Retinal pigment epithelial cell (primary cell): ENCODE measurements around the gene MASP1.

Source experiments
- DNase-seq: peaks from one replicate; pipeline ENCODE4 v3.0.0-alpha.2; 2010; ENCODE audit warnings: low read depth
- H3K4me3 ChIP-seq: 2 replicates; pipeline ENCODE4 v1.5.1; 2011; ENCODE audit warnings: mild to moderate bottlenecking, low read length, control low read depth, moderate library complexity
- TF ChIP-seq, protein P1 (sequence below): conservative IDR thresholded peaks from 2 replicates; pipeline ENCODE4 v1.5.1; 2011; ENCODE audit warnings: low read depth, low read length, control low read depth, inconsistent platforms

The MASP1 gene

DNA sequence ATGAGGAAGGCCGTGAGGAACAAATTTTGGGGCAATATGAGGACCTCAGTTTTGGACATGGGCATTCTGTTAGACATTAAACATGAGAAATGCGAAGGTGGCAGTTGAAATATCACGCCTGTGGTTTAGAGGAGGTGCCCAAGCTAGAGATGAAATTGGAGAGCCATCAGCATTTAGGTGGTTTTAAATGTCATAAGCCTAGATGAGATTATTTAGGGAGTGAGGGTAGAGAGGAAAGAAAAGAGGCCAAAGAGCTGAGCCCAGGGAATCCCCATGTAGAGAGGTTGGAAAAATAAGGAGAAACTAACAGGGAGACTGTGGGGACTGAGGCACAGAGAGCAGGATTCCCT is 79.4 kb downstream of the MASP1 start:
- TF ChIP-seq, protein P1, sequence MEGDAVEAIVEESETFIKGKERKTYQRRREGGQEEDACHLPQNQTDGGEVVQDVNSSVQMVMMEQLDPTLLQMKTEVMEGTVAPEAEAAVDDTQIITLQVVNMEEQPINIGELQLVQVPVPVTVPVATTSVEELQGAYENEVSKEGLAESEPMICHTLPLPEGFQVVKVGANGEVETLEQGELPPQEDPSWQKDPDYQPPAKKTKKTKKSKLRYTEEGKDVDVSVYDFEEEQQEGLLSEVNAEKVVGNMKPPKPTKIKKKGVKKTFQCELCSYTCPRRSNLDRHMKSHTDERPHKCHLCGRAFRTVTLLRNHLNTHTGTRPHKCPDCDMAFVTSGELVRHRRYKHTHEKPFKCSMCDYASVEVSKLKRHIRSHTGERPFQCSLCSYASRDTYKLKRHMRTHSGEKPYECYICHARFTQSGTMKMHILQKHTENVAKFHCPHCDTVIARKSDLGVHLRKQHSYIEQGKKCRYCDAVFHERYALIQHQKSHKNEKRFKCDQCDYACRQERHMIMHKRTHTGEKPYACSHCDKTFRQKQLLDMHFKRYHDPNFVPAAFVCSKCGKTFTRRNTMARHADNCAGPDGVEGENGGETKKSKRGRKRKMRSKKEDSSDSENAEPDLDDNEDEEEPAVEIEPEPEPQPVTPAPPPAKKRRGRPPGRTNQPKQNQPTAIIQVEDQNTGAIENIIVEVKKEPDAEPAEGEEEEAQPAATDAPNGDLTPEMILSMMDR = no peak
- no peak overlapping the region for H3K4me3 ChIP-seq
- no peak for DNase-seq

DNA sequence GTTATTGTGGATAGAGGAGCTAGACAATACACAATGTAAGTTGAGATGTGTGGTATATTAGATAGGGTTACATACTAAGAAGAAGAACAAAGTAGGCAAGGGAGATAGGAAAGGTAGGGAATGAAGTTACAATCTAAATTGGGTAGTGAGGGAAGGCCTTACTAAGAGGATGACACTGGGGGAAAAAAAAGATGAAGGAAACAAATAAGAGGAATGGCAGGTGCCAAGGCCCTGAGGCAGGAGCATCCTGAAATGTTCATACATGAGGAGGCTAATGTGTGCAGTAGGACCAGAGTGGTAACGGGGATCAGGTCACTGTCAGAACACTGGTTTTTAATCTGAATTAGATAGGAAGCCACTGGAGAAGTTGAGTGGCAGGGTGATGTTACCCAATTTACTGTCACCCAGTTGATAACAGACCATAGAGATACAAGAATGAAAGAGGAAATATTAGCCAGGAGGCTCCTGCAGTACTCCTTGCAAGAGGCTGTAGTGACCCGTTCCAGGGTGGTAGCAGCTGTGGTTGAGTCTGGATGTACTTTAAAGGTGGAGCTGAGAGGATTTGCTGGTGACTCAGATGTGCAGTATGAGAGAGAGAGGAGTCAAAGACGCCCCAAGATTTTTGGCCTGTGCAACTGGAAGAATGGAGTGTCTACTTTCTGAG is 79.9 kb downstream of the MASP1 start:
- no peak for DNase-seq
- TF ChIP-seq, protein P1 = no peak
- no peak overlapping the region for H3K4me3 ChIP-seq

DNA sequence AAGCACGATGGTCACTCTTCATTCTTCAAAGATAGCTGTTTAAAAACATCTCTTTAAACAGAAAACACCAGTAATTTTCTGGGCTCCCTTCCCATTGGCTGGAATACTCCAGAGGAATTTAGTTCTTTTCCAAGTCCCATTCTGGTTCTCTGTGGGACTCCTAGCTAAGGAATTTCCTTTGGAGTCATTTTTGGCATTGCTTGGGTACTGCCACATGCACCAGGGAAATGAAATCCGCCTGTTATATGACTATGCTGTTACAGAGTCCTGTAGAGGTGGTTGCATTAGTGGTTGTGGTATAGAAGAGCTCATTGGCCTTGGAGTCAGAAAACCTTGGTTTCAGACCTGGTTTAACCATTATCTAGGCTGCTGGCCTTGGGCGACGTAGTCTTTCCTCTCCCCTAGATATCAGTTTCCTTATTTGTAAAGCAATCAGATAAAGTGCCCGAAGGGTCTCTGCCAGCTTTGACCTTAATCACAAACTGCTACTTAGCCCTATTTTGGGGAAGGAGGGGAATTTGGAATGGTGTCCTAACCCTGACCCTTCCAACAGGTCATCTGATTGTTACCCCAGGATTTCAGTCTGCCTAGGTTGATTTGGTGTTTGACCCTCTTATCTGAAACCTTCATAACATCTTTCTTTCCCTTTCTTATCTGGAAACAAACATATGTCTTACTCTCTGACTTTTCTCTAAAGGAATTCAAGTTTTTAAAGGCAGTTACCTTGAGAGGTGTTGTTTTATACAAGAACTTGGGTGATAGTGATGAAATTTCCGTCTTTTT is 80.8 kb downstream of the MASP1 start:
- TF ChIP-seq, protein P1 = no peak
- DNase-seq = no peak
- no peak overlapping the region for H3K4me3 ChIP-seq

DNA sequence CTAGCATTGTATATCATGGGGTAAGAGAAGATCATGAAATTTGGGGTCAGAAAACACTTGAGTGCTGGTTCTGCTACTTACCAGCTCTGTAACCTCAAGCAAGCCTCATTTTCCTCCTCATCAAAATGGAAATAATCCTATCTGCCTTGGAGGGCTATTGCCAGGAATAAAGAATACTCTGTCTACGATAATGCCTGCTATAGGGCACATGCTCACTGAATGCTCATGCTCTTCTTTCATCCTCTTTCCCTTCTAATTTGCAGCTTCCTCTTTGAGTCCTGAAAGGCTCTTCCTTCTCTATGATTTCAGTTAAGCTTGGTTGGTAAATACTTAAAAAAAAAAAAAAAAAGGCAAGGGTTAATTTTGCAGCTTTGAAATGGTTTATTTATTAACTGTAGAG is 81.4 kb downstream of the MASP1 start:
- no peak overlapping the region for H3K4me3 ChIP-seq
- TF ChIP-seq, protein P1 = no peak
- no peak for DNase-seq

DNA sequence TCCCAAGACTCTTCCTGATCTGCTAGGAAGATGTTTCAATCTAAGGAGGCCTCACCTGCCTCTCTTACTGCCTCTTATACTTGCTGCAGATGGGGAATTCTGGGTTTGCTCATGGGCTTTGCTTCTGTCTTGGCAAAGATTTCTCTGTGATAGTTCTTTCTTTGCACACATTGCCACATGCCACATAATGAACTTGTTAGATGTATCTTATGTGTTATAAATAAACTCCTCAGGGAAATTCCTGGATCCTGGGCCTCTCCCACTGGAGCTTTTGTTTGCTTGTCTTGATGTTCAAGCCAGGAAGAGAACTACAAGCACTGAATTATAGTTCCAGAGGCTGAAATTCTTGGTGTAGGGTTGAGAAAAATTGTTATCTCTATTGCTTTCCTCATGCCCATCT is 82.0 kb downstream of the MASP1 start:
- TF ChIP-seq, protein P1 = no peak
- no peak for DNase-seq
- H3K4me3 ChIP-seq = no peak overlapping the region

DNA sequence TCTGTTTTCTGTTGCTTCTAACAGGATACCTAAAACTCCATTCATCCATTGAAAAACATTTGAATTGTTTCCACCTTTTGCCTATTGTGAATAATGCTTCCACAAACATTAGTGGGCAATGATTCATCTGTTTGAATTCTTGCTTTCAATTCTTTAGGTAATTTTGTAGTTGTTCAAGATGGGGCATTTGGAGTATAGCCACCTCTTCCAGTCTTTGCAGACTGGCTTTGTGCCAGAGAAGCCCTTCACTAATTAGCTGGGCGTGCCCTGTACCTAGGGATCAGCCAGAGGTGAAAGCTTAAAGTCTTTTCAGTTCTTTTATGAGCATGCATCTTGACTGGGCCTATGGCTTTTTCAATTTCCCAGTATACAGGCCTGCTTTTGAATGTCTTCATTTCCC is 83.4 kb downstream of the MASP1 start:
- no peak overlapping the region for H3K4me3 ChIP-seq
- peak; percentile 58 for DNase-seq
- TF ChIP-seq, protein P1 = no peak

DNA sequence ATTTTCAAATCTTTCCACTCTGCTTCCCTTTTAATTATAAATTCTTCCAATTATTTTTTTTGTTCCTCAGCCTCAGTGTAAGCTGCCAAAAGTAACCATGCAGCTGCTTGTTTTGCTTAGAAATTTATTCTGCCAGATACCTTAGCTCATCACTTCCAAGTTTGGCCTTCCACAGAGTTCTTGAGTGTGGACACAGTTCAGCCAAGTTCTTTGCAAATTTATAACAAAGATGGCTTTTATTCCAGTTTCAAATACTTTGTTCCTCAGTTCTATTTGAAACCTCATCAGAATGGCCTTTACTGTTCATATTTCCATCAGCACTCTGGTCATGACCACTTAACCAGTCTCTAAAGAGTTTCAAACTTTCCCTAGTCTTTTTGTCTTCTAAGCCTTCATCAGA is 83.9 kb downstream of the MASP1 start:
- no peak overlapping the region for H3K4me3 ChIP-seq
- DNase-seq = no peak
- TF ChIP-seq, protein P1 = no peak
